ENCODE data around the gene TMEM240. TPM values are rescaled to one million over a fixed set of nuclear protein-coding genes. Genes with fewer than 3 reads are reported as not detected.

TMEM240 gene
- total and polyA plus RNA-seq, 2 experiments from 2014 or later = 0.76 to 1.1 TPM

DNA sequence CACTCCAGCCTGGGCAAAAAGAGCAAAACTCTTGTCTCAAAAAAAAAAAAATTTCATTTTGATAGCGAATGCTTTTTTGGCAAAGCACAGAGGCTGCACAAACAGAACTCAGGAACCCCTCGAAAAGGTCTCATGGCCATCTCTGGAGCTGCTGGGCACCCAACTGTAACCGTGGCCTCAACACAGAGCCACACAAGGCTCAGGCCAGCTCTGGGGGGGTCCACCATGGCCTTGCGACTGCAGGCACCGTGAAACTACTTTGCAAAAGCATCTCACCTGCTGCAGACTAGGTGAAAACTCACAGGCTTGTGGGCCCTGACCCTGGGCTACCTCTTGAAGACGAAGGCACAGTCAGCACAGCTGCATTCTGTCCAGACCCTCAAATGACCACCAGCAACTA is 16.1 kb upstream of the TMEM240 start:
- in situ Hi-C loops (cut with MboI) = no loop called here
- H3K27ac ChIP-seq = no peak overlapping the region
- peaks cover 93% of the 10 kb centered on the region for H3K79me2 ChIP-seq (ENCODE audit: insufficient read depth)
- no peaks in the 10 kb centered on the region for H4K20me1 ChIP-seq (ENCODE audit: insufficient read depth)
- H3K9me3 ChIP-seq (ENCODE audit: low read depth) = no peaks in the 10 kb centered on the region
- H3K27me3 ChIP-seq (replicated peaks; ENCODE audit: insufficient read depth) = no peaks in the 10 kb centered on the region
- H3F3A ChIP-seq (ENCODE audit: insufficient read depth) = no peaks in the 10 kb centered on the region
- no peak overlapping the region for H3K4me3 ChIP-seq
- H3K36me3 ChIP-seq (ENCODE audit: low read depth) = no peaks in the 10 kb centered on the region
- H3K4me2 ChIP-seq (ENCODE audit: unreplicated experiment) = no peak overlapping the region
- H2AFZ ChIP-seq = no peak overlapping the region
- no peak overlapping the region for H3K9ac ChIP-seq
- peaks cover 8% of the 10 kb centered on the region for H3K4me1 ChIP-seq (ENCODE audit: insufficient read depth)
- WGBS, 2 experiments (ENCODE audit: low coverage in 1 of 2, low lambda C conversion rate in 2 of 2, missing lambda C conversion rate in 2 of 2) = 89 to 91% methylated on average over 6 of the region's 6 CpGs
- no peak for TF ChIP-seq EZH2 (IDR thresholded peaks at IDR 0.05; ENCODE audit: insufficient read depth, poor library complexity, severe bottlenecking)
- no peak for TF ChIP-seq EZH2phosphoT487 (IDR thresholded peaks at IDR 0.05; ENCODE audit: insufficient read depth, low read depth)
- H3K9me2 ChIP-seq (ENCODE audit: insufficient read depth) = no peaks in the 10 kb centered on the region
- no peak for DNase-seq

DNA sequence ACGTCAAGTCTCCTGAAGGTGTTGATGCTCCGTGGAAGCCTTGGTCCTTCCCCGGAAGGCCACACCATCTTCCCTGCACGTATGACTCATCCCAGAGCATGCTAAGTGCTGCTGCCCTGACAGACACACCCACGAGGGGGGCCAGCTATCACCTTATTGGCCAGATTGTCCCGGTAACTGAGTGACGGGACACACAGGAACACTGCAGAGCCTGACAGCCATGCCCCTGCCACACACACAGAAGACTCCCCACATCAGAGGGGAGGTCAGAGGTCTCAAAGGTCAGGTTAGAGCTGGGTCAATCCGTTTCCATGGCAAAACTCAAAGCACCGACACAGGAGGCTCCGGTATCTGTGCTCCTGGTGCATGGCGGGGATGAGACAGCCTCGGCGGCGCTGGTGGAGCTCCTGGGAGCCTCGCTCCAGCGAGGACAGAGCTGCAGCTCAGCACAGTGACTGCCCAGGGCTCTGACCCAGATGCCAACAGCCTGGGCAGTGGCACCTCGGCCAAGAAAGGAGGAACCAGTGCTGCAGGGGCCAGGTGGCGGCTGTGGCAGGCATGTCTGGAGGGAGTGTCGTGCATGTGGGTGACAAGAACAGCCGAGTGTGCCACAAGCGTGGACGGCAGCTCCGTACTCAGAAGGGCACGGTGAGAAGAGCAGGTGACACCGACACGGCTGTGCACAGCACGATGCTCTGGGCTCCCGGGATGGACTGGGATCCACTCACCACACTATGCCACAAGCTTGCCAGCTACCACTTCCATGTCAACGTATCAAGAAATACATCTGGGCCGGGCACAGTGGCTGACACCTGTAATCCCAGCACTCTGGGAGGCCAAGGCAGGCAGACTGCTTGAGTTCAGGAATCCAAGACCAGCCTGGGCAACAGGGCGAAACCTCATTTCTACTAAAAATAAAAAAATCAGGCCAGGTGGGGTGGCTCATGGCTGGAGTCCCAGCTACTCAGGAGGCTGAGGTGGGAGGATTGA is 14.8 kb upstream of the TMEM240 start:
- no peak overlapping the region for H3K9ac ChIP-seq
- H2AFZ ChIP-seq = no peak overlapping the region
- peak overlapping the region; percentile 40 for H3K27ac ChIP-seq
- no peaks in the 10 kb centered on the region for H3K9me3 ChIP-seq (ENCODE audit: low read depth)
- H3K9me2 ChIP-seq (ENCODE audit: insufficient read depth) = no peaks in the 10 kb centered on the region
- H3K79me2 ChIP-seq (ENCODE audit: insufficient read depth) = peaks cover 93% of the 10 kb centered on the region
- peak; percentile 91 for DNase-seq
- H3K27me3 ChIP-seq (replicated peaks; ENCODE audit: insufficient read depth) = no peaks in the 10 kb centered on the region
- 52% methylated on average over 31 of the region's 31 CpGs for WGBS, 2 experiments (ENCODE audit: low coverage in 1 of 2, low lambda C conversion rate in 2 of 2, missing lambda C conversion rate in 2 of 2)
- H4K20me1 ChIP-seq (ENCODE audit: insufficient read depth) = no peaks in the 10 kb centered on the region
- in situ Hi-C loops (cut with MboI) = no loop called here
- peaks cover 8% of the 10 kb centered on the region for H3K4me1 ChIP-seq (ENCODE audit: insufficient read depth)
- H3K4me3 ChIP-seq = no peak overlapping the region
- no peaks in the 10 kb centered on the region for H3K36me3 ChIP-seq (ENCODE audit: low read depth)
- H3K4me2 ChIP-seq (ENCODE audit: unreplicated experiment) = peak overlapping the region; percentile 17
- TF ChIP-seq EZH2phosphoT487 (IDR thresholded peaks at IDR 0.05; ENCODE audit: insufficient read depth, low read depth) (no peak), EZH2 (IDR thresholded peaks at IDR 0.05; ENCODE audit: insufficient read depth, poor library complexity, severe bottlenecking) (no peak)
- H3F3A ChIP-seq (ENCODE audit: insufficient read depth) = no peaks in the 10 kb centered on the region

DNA sequence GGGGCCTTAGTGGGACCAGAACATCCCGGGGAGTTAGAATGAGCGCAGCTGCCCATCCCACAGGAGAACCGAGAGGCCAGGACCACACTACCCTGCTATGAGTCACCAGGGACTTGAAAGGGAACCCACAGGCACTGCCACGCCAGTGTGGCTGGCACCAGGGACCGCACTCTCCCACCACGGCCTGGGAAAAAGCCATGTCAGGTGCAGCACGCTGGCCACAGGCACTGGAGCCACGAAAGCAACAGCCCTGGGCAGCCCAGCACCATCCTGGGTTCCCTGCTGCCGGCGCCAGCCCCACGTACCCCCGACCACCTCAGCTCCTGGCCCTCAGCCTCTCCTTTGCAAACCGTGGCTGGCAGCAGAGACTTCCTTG is 14.1 kb upstream of the TMEM240 start:
- H3K27ac ChIP-seq = no peak overlapping the region
- DNase-seq = peak; percentile 37
- no peak overlapping the region for H3K4me3 ChIP-seq
- H3K9ac ChIP-seq = no peak overlapping the region
- H4K20me1 ChIP-seq (ENCODE audit: insufficient read depth) = no peaks in the 10 kb centered on the region
- no peak overlapping the region for H3K4me2 ChIP-seq (ENCODE audit: unreplicated experiment)
- H3K27me3 ChIP-seq (replicated peaks; ENCODE audit: insufficient read depth) = no peaks in the 10 kb centered on the region
- no peaks in the 10 kb centered on the region for H3K9me2 ChIP-seq (ENCODE audit: insufficient read depth)
- no peak overlapping the region for H2AFZ ChIP-seq
- H3K36me3 ChIP-seq (ENCODE audit: low read depth) = no peaks in the 10 kb centered on the region
- H3K79me2 ChIP-seq (ENCODE audit: insufficient read depth) = peaks cover 90% of the 10 kb centered on the region
- in situ Hi-C loops (cut with MboI) = no loop called here
- no peak for TF ChIP-seq EZH2phosphoT487 (IDR thresholded peaks at IDR 0.05; ENCODE audit: insufficient read depth, low read depth)
- H3K4me1 ChIP-seq (ENCODE audit: insufficient read depth) = peaks cover 8% of the 10 kb centered on the region
- H3F3A ChIP-seq (ENCODE audit: insufficient read depth) = no peaks in the 10 kb centered on the region
- no peaks in the 10 kb centered on the region for H3K9me3 ChIP-seq (ENCODE audit: low read depth)
- WGBS, 2 experiments (ENCODE audit: low coverage in 1 of 2, low lambda C conversion rate in 2 of 2, missing lambda C conversion rate in 2 of 2) = 70 to 77% methylated on average over 13 of the region's 13 CpGs

DNA sequence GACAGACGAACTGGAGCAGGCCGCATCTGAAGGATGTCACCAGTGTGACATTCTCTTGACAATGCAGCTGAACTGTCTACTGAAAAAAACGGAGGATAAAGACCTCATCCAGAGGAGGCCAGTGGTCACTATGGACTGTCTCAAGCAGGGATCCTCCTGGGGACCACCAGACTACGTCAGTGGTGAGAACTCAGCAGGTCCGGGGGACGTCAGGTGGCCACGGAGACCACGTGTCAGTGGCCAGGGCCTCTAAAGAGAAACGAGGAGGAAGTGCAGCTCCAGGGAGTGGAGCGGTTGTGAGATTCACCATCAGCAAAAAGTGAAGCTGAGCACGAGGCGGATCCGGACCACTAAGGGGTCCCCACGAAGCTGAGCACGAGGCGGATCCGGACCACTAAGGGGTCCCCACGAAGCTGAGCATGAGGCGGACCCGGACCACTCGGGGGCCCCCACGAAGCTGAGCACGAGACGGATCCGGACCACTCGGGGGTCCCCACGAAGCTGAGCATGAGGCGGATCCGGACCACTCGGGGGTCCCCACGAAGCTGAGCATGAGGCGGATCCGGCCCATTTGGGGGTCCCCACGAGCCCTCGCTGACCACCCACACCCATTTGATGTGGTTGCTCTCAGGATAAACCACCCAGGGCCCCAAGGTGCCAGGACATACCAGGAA is 13.5 kb upstream of the TMEM240 start:
- peaks cover 90% of the 10 kb centered on the region for H3K79me2 ChIP-seq (ENCODE audit: insufficient read depth)
- no peaks in the 10 kb centered on the region for H3K9me3 ChIP-seq (ENCODE audit: low read depth)
- no peak overlapping the region for H3K27ac ChIP-seq
- H3F3A ChIP-seq (ENCODE audit: insufficient read depth) = no peaks in the 10 kb centered on the region
- H4K20me1 ChIP-seq (ENCODE audit: insufficient read depth) = no peaks in the 10 kb centered on the region
- no peak overlapping the region for H3K4me3 ChIP-seq
- WGBS, 2 experiments (ENCODE audit: low coverage in 1 of 2, low lambda C conversion rate in 2 of 2, missing lambda C conversion rate in 2 of 2) = 88 to 90% methylated on average over 22 to 35 of the region's 35 CpGs
- H3K36me3 ChIP-seq (ENCODE audit: low read depth) = no peaks in the 10 kb centered on the region
- H3K9ac ChIP-seq = no peak overlapping the region
- no peak overlapping the region for H2AFZ ChIP-seq
- H3K4me1 ChIP-seq (ENCODE audit: insufficient read depth) = peaks cover 8% of the 10 kb centered on the region
- TF ChIP-seq EZH2 (IDR thresholded peaks at IDR 0.05; ENCODE audit: insufficient read depth, poor library complexity, severe bottlenecking) = no peak
- no peak for TF ChIP-seq EZH2phosphoT487 (IDR thresholded peaks at IDR 0.05; ENCODE audit: insufficient read depth, low read depth)
- in situ Hi-C loops (cut with MboI) = no loop called here
- H3K9me2 ChIP-seq (ENCODE audit: insufficient read depth) = no peaks in the 10 kb centered on the region
- no peaks in the 10 kb centered on the region for H3K27me3 ChIP-seq (replicated peaks; ENCODE audit: insufficient read depth)
- no peak overlapping the region for H3K4me2 ChIP-seq (ENCODE audit: unreplicated experiment)
- no peak for DNase-seq

All from GM23248 (cell line).